BJ (cell line): ENCODE measurements around the gene PASK. TPM values are rescaled to one million over a fixed set of nuclear protein-coding genes. Genes with fewer than 3 reads are reported as not detected.

Experiments
- CTCF ChIA-PET: fragments of 350-600 bp; formaldehyde crosslinking; extraction: SDS; loops from one replicate; lab custom pipeline; 2021; ENCODE audit warnings: antibody characterized with exemption, inconsistent platforms; lab: Yijun Ruan, JAX
- POLR2A ChIA-PET: fragments of 300-600 bp; sonication (Branson Sonifier 250); formaldehyde crosslinking; extraction: SDS; loops from one replicate; lab custom pipeline; 2021; ENCODE audit warnings: antibody characterized with exemption; lab: Charles Lee
- DNase-seq: peaks from one replicate; pipeline ENCODE4 v3.0.0-alpha.2; 2011; ENCODE audit warnings: low read depth
- H3K27me3 ChIP-seq: 2 replicates; pipeline ENCODE4 v1.6.0; 2011; ENCODE audit warnings: low read length; ENCODE audit not compliant: control insufficient read depth, insufficient read depth
- H3K36me3 ChIP-seq: 2 replicates; pipeline ENCODE4 v1.5.1; 2011; ENCODE audit warnings: low read length; ENCODE audit not compliant: control insufficient read depth, insufficient read depth
- H3K4me3 ChIP-seq: 2 replicates; pipeline ENCODE4 v1.5.1; 2011; ENCODE audit warnings: low read depth, mild to moderate bottlenecking, control low read depth, low read length
- CTCF ChIP-seq: IDR thresholded peaks from 2 replicates; pipeline ENCODE4 v1.5.1; 2011; ENCODE audit warnings: low read depth, mild to moderate bottlenecking, control low read depth, inconsistent platforms, low read length, moderate library complexity; ENCODE audit not compliant: insufficient read depth
- polyA plus RNA-seq: library from polyadenylated mRNA; depleted of rRNA; stranded (reverse); fragments of >200 nt; gene quantifications from 2 replicates; pipeline ENCODE4 v1.2.3, GENCODE V29; 2011

The PASK gene
- polyA plus RNA-seq, 1 experiment, result 3.4 TPM

GRCh38 chr2:241084856-241085444, 64.3 kb downstream of the PASK start:
- POLR2A ChIA-PET, result no interaction called here
- H3K27me3 ChIP-seq, result no peaks in the 10 kb centered on the region
- H3K36me3 ChIP-seq, result peaks cover 16% of the 10 kb centered on the region
- H3K4me3 ChIP-seq, result no peak overlapping the region
- no peak for DNase-seq
- no peak for TF ChIP-seq CTCF
- CTCF ChIA-PET, result interaction anchor here (0.6 kb wide), 1 partner anchor 574 kb away, joined by 3 read pairs; no protein-coding TSS in a partner anchor

- DNase-seq, result no peak
- Histone ChIP-seq H3K4me3 (no peak overlapping the region), H3K27me3 (no peaks in the 10 kb centered on the region), H3K36me3 (peaks cover 8% of the 10 kb centered on the region)
- CTCF ChIA-PET, result interaction anchor here (0.6 kb wide), 1 partner anchor 618 kb away, joined by 3 read pairs; no protein-coding TSS in a partner anchor
- POLR2A ChIA-PET, result no interaction called here
- no peak for TF ChIP-seq CTCF
Measured at GRCh38 chr2:241083091-241083415, 66.2 kb downstream of the PASK start.

- Histone ChIP-seq H3K27me3 (no peaks in the 10 kb centered on the region), H3K4me3 (no peak overlapping the region), H3K36me3 (peaks cover 6% of the 10 kb centered on the region; the same call in 1 of the 2 replicates)
- CTCF ChIA-PET, result no interaction called here
- no peak for DNase-seq
- TF ChIP-seq CTCF, result no peak
- POLR2A ChIA-PET, result no interaction called here
Measured at GRCh38 chr2:241082341-241083090, 66.8 kb downstream of the PASK start.

GRCh38 chr2:241081643-241082340, 67.5 kb downstream of the PASK start:
- no peak for DNase-seq
- no peak overlapping the region for H3K4me3 ChIP-seq
- H3K27me3 ChIP-seq, result no peaks in the 10 kb centered on the region
- peaks cover 4% of the 10 kb centered on the region; the same call in 1 of the 2 replicates for H3K36me3 ChIP-seq
- CTCF ChIA-PET, result interaction anchor here (0.8 kb wide), 1 partner anchor 52 kb away, joined by 3 read pairs; no protein-coding TSS in a partner anchor
- POLR2A ChIA-PET, result no interaction called here
- TF ChIP-seq CTCF, result no peak

GRCh38 chr2:241081190-241081642, 68.1 kb downstream of the PASK start:
- H3K4me3 ChIP-seq, result no peak overlapping the region
- no peaks in the 10 kb centered on the region for H3K27me3 ChIP-seq
- H3K36me3 ChIP-seq, result peaks cover 1% of the 10 kb centered on the region; the same call in 1 of the 2 replicates
- TF ChIP-seq CTCF, result no peak
- CTCF ChIA-PET, result interaction anchor here (0.8 kb wide), 1 partner anchor 52 kb away, joined by 3 read pairs; no protein-coding TSS in a partner anchor
- POLR2A ChIA-PET, result no interaction called here
- DNase-seq, result no peak
